HG03097 (cell line): ENCODE measurements around the gene IL17RB.

Experiments
- ATAC-seq: cut with Tn5 transposase; IDR thresholded peaks from one replicate; pipeline ENCODE4 v1.9.1; 2021; ENCODE audit not compliant: unreplicated experiment, low FRiP score

IL17RB gene

GRCh38 chr3:53826048-53826447 is 20.3 kb upstream of the IL17RB start:
- no peak for ATAC-seq

GRCh38 chr3:53828581-53828980 is 17.8 kb upstream of the IL17RB start:
- ATAC-seq: no peak

GRCh38 chr3:53829605-53830004 is 16.8 kb upstream of the IL17RB start:
- ATAC-seq: no peak

- no peak for ATAC-seq
These were observed 15.4 kb upstream of the IL17RB start for GRCh38 chr3:53830944-53831343.

GRCh38 chr3:53833053-53833645 is 13.2 kb upstream of the IL17RB start:
- no peak for ATAC-seq

- no peak for ATAC-seq
These were observed 12.7 kb upstream of the IL17RB start for GRCh38 chr3:53833700-53834099.

- ATAC-seq: no peak
These were observed 11.8 kb upstream of the IL17RB start for GRCh38 chr3:53834429-53835095.

- no peak for ATAC-seq
These were observed 11.1 kb upstream of the IL17RB start for GRCh38 chr3:53835257-53835656.

- ATAC-seq: no peak
These were observed 10.1 kb upstream of the IL17RB start for GRCh38 chr3:53836084-53836872.

- no peak for ATAC-seq
These were observed 9.0 kb upstream of the IL17RB start for GRCh38 chr3:53837331-53837730.

- ATAC-seq: no peak
These were observed 5.1 kb upstream of the IL17RB start for GRCh38 chr3:53841296-53841695.

- no peak for ATAC-seq
These were observed 3.8 kb upstream of the IL17RB start for GRCh38 chr3:53842436-53843194.

- ATAC-seq: no peak
These were observed 2.9 kb upstream of the IL17RB start for GRCh38 chr3:53843195-53844177.

GRCh38 chr3:53844262-53845102 is 1.9 kb upstream of the IL17RB start:
- no peak for ATAC-seq

GRCh38 chr3:53845103-53845880 is 1.1 kb upstream of the IL17RB start:
- no peak for ATAC-seq

GRCh38 chr3:53845881-53846133 is 561 bp upstream of the IL17RB start:
- no peak for ATAC-seq

- no peak for ATAC-seq
These were observed 435 bp downstream of the IL17RB start for GRCh38 chr3:53846851-53847155.

GRCh38 chr3:53849916-53850315 is 3.5 kb downstream of the IL17RB start:
- ATAC-seq: no peak

- no peak for ATAC-seq
These were observed 4.5 kb downstream of the IL17RB start for GRCh38 chr3:53850895-53851294.
